Nephron (organoid): ENCODE data around the gene RWDD1.
A peak's percentile ranks its signal among the peaks of the same experiment; 100 is the strongest.

ENCODE experiments used
- H3K27ac Mint-ChIP-seq, 3 experiments: 2 replicates each; pipeline ENCODE4 v1.8.0; 2020; ENCODE audit warnings: mixed read lengths in 3 of 3, mild to moderate bottlenecking in 2 of 3, moderate library complexity in 1 of 3
- H3K27me3 Mint-ChIP-seq: 2 replicates; pipeline ENCODE4 v1.8.0; 2021; ENCODE audit warnings: low read depth, mild to moderate bottlenecking, moderate library complexity, mixed read lengths
- H3K36me3 Mint-ChIP-seq: 2 replicates; pipeline ENCODE4 v1.8.0; 2020; ENCODE audit warnings: low read depth, mixed read lengths
- H3K4me1 Mint-ChIP-seq: 2 replicates; pipeline ENCODE4 v1.8.0; 2020; ENCODE audit warnings: mixed read lengths
- H3K4me3 Mint-ChIP-seq, 3 experiments: 2 replicates each; pipeline ENCODE4 v1.8.0; 2020; ENCODE audit warnings: mild to moderate bottlenecking in 3 of 3, mixed read lengths in 3 of 3, moderate library complexity in 2 of 3
- H3K9me3 Mint-ChIP-seq: 2 replicates; pipeline ENCODE4 v1.8.0; 2020; ENCODE audit warnings: mixed read lengths
- CTCF ChIP-seq, 3 experiments: fragments of 200-600 bp; sonication (generic); IDR thresholded peaks; one replicate each; pipeline ENCODE4 v1.5.0; 2021; ENCODE audit warnings: antibody characterized with exemption in 3 of 3; ENCODE audit not compliant: unreplicated experiment in 3 of 3

The RWDD1 gene

GRCh38 chr6:116529466-116530290, 41.6 kb upstream of the RWDD1 start:
- no peaks in the 10 kb centered on the region for H3K36me3 Mint-ChIP-seq
- H3K4me3 Mint-ChIP-seq, result no peak overlapping the region
- H3K9me3 Mint-ChIP-seq, result no peaks in the 10 kb centered on the region
- peaks cover 13% of the 10 kb centered on the region for H3K4me1 Mint-ChIP-seq
- H3K27ac Mint-ChIP-seq, result peak overlapping the region in 2 of 3 experiments; percentile 15 to 65
- TF ChIP-seq CTCF (IDR thresholded peaks at IDR 0.05; ENCODE audit: unreplicated experiment in 3 of 3), result no peak
- peaks cover 14% of the 10 kb centered on the region for H3K27me3 Mint-ChIP-seq

GRCh38 chr6:116530436-116530835, 40.9 kb upstream of the RWDD1 start:
- H3K36me3 Mint-ChIP-seq, result no peaks in the 10 kb centered on the region
- H3K4me1 Mint-ChIP-seq, result peaks cover 13% of the 10 kb centered on the region
- H3K9me3 Mint-ChIP-seq, result no peaks in the 10 kb centered on the region
- no peak overlapping the region for H3K4me3 Mint-ChIP-seq
- no peak for TF ChIP-seq CTCF (IDR thresholded peaks at IDR 0.05; ENCODE audit: unreplicated experiment in 3 of 3)
- H3K27ac Mint-ChIP-seq, result peak overlapping the region in 2 of 3 experiments; percentile 15 to 65
- peaks cover 14% of the 10 kb centered on the region for H3K27me3 Mint-ChIP-seq

GRCh38 chr6:116531675-116532570, 39.4 kb upstream of the RWDD1 start:
- Mint-ChIP-seq H3K9me3 (no peaks in the 10 kb centered on the region), H3K27me3 (peaks cover 14% of the 10 kb centered on the region), H3K4me1 (peaks cover 13% of the 10 kb centered on the region), H3K27ac (no peak overlapping the region), H3K4me3 (no peak overlapping the region), H3K36me3 (no peaks in the 10 kb centered on the region)
- peak; percentile 67 to 75 (median 68) for TF ChIP-seq CTCF (IDR thresholded peaks at IDR 0.05; ENCODE audit: unreplicated experiment in 3 of 3)

GRCh38 chr6:116533233-116533957, 37.9 kb upstream of the RWDD1 start:
- Mint-ChIP-seq H3K9me3 (no peaks in the 10 kb centered on the region), H3K4me1 (peaks cover 13% of the 10 kb centered on the region), H3K27me3 (peaks cover 14% of the 10 kb centered on the region), H3K4me3 (no peak overlapping the region), H3K36me3 (no peaks in the 10 kb centered on the region), H3K27ac (no peak overlapping the region)
- TF ChIP-seq CTCF (IDR thresholded peaks at IDR 0.05; ENCODE audit: unreplicated experiment in 3 of 3), result no peak

GRCh38 chr6:116535109-116535508, 36.2 kb upstream of the RWDD1 start:
- Mint-ChIP-seq H3K27ac (no peak overlapping the region), H3K27me3 (peaks cover 14% of the 10 kb centered on the region), H3K4me1 (peaks cover 5% of the 10 kb centered on the region), H3K36me3 (no peaks in the 10 kb centered on the region), H3K9me3 (no peaks in the 10 kb centered on the region), H3K4me3 (no peak overlapping the region)
- no peak for TF ChIP-seq CTCF (IDR thresholded peaks at IDR 0.05; ENCODE audit: unreplicated experiment in 3 of 3)
